HepG2 (cell line): ENCODE results near the gene RARA. TPM values are rescaled to one million over a fixed set of nuclear protein-coding genes. Genes with fewer than 3 reads are reported as not detected.

Experiments used
- ARNT ChIP-seq: fragments of 450-650 bp; IDR thresholded peaks from 2 replicates; pipeline ENCODE4 v1.6.1; 2017
- GLI4 ChIP-seq: sonication (generic); formaldehyde crosslinking; IDR thresholded peaks from 2 replicates; pipeline ENCODE4 v1.5.1; 2020; ENCODE audit warnings: missing genetic modification reagents, mild to moderate bottlenecking, moderate library complexity, borderline replicate concordance
- HHEX ChIP-seq: IDR thresholded peaks from 2 replicates; pipeline ENCODE4 v1.6.1; 2016; ENCODE audit warnings: control low read depth
- RFX1 ChIP-seq: fragments of 450-650 bp; IDR thresholded peaks from 2 replicates; pipeline ENCODE4 v1.6.1; 2017
- SIN3A ChIP-seq: IDR thresholded peaks from 2 replicates; pipeline ENCODE4 v1.6.1; 2011; ENCODE audit warnings: low read depth, mild to moderate bottlenecking, control low read depth, low read length, borderline replicate concordance
- SRY ChIP-seq: sonication (generic); formaldehyde crosslinking; IDR thresholded peaks from 2 replicates; pipeline ENCODE4 v1.8.0; 2022; ENCODE audit warnings: mild to moderate bottlenecking, missing genetic modification reagents
- TMF1 ChIP-seq: sonication (generic); formaldehyde crosslinking; IDR thresholded peaks from 2 replicates; pipeline ENCODE4 v1.8.1; 2022; ENCODE audit warnings: low read depth, missing genetic modification reagents
- WIZ ChIP-seq: sonication (generic); formaldehyde crosslinking; IDR thresholded peaks from 2 replicates; pipeline ENCODE4 v1.5.1; 2020; ENCODE audit warnings: mild to moderate bottlenecking, missing genetic modification reagents
- YEATS4 ChIP-seq: sonication (generic); formaldehyde crosslinking; IDR thresholded peaks from 2 replicates; pipeline ENCODE4 v1.4.0; 2020; ENCODE audit warnings: missing genetic modification reagents, borderline replicate concordance
- ZNF350 ChIP-seq: sonication (generic); formaldehyde crosslinking; IDR thresholded peaks from 2 replicates; pipeline ENCODE4 v1.4.0; 2020; ENCODE audit warnings: mild to moderate bottlenecking, low read depth, missing genetic modification reagents, borderline replicate concordance
- ZNF567 ChIP-seq: sonication (generic); formaldehyde crosslinking; IDR thresholded peaks from 2 replicates; pipeline ENCODE4 v1.8.1; 2023; ENCODE audit warnings: mild to moderate bottlenecking, missing genetic modification reagents, borderline replicate concordance
- ZNF616 ChIP-seq: sonication (generic); formaldehyde crosslinking; IDR thresholded peaks from 2 replicates; pipeline ENCODE4 v1.5.0; 2020; ENCODE audit warnings: low read depth, mild to moderate bottlenecking, missing genetic modification reagents
- ZNF652 ChIP-seq: IDR thresholded peaks from 2 replicates; pipeline ENCODE4 v1.6.1; 2016; ENCODE audit warnings: low read depth, borderline replicate concordance
- ZSCAN22 ChIP-seq: sonication (generic); formaldehyde crosslinking; IDR thresholded peaks from 2 replicates; pipeline ENCODE4 v1.4.0; 2020; ENCODE audit warnings: mild to moderate bottlenecking, missing genetic modification reagents
- polyA plus RNA-seq, 8 experiments: library from polyadenylated mRNA; depleted of rRNA in 3 of 8; stranded (reverse) in 7 of 8; unstranded in 1 of 8; fragments of >200 nt; fragmentation: Illumina TruSeq in 4 of 8; extraction: Trizol in 4 of 8; gene quantifications; 2 replicates each; pipeline versions ENCODE4 v1.2.1 to v1.2.3, GENCODE V29; 2011 to 2016; ENCODE audit warnings: low read depth in 4 of 8, missing spikeins in 1 of 8, mixed read lengths in 1 of 8; ENCODE audit not compliant: insufficient read depth in 1 of 8
- total RNA-seq, 5 experiments: library from RNA; depleted of rRNA; stranded (reverse); fragments of >200 nt; fragmentation: Illumina TruSeq; extraction: Trizol; gene quantifications; 2 replicates each; pipeline ENCODE4 v1.2.3, GENCODE V29; 2016; ENCODE audit warnings: low read depth in 1 of 5
- TF ChIP-seq, protein P1 (sequence below): sonication (generic); formaldehyde crosslinking; IDR thresholded peaks from 2 replicates; pipeline ENCODE4 v1.5.0; 2020; ENCODE audit warnings: missing genetic modification reagents, mild to moderate bottlenecking, borderline replicate concordance
- TF ChIP-seq, protein P2 (sequence below): sonication (generic); formaldehyde crosslinking; IDR thresholded peaks from 2 replicates; pipeline ENCODE4 v1.9.0; 2021; ENCODE audit warnings: missing genetic modification reagents, mild to moderate bottlenecking, borderline replicate concordance
- TF ChIP-seq, protein P3 (sequence below): sonication (generic); formaldehyde crosslinking; IDR thresholded peaks from 2 replicates; pipeline ENCODE4 v1.8.1; 2023; ENCODE audit warnings: mild to moderate bottlenecking, missing genetic modification reagents
- TF ChIP-seq, protein P4 (sequence below): sonication (generic); formaldehyde crosslinking; conservative IDR thresholded peaks from 2 replicates; pipeline ENCODE4 v1.4.0; 2020; ENCODE audit warnings: missing genetic modification reagents
- TF ChIP-seq, protein P5 (sequence below): IDR thresholded peaks from 2 replicates; pipeline ENCODE4 v1.6.1; 2016; ENCODE audit warnings: mild to moderate bottlenecking, missing biosample characterization, missing genetic modification reagents

RARA gene
- total and polyA plus RNA-seq, 2 of the 13 experiments (the other 11 are each of a cell fraction or from before 2014, with no cell fraction given), result 6.4 to 8.6 TPM

DNA sequence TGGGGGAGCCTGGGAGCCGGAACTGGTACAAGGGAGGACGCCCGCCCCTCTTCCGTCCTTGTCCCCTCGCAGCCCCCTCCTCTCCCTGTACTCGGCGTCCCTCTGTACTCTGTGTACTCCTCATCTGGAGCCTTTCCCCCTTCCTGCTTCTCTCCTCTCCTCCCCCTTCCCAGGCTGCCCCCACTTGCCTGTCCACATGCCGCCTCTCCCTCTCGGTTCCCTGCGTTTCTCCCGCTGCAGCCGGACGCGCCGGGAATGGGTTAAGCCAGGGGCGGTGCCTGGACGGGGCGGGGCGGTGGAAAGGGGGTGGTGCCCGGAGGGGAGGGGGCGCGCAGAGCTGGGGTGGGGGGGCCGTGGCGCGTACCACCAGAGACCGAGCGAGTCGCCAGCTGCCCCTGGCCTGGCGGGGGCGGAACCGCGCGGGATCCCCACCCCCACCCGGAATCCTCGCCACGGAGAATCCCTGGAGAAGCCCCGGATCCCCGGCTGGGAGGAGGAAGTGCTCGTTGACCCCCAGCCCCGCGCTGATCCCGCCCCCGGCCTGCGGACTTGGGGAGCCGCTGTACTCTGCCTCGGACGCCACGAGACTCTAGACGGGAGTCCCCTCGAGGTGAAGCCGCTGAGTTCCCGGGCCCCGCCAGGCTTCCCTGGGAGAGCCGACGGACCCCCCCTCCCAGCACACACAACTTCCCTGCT, 33.0 kb downstream of the RARA start (continued):
- TF ChIP-seq, protein P1, sequence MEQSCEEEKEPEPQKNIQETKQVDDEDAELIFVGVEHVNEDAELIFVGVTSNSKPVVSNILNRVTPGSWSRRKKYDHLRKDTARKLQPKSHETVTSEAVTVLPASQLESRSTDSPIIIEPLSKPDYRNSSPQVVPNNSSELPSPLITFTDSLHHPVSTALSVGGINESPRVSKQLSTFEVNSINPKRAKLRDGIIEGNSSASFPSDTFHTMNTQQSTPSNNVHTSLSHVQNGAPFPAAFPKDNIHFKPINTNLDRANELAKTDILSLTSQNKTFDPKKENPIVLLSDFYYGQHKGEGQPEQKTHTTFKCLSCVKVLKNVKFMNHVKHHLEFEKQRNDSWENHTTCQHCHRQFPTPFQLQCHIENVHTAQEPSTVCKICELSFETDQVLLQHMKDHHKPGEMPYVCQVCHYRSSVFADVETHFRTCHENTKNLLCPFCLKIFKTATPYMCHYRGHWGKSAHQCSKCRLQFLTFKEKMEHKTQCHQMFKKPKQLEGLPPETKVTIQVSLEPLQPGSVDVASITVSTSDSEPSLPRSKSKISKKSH (CRISPR knock-in tag), result 0 out of 2 replicates have a peak, but pooled peaks have one; percentile 54
- TF ChIP-seq ZNF652 (CRISPR knock-in tag) (peak; percentile 97), ZNF350 (CRISPR knock-in tag) (no peak), WIZ (CRISPR knock-in tag) (peak; percentile 61; the same call in 1 of the 2 replicates), SIN3A (peak; percentile 85; the same call in 1 of the 2 replicates), ZNF567 (CRISPR knock-in tag) (no peak), YEATS4 (CRISPR knock-in tag) (no peak), HHEX (CRISPR knock-in tag) (no peak), SRY (CRISPR knock-in tag) (no peak), ZSCAN22 (CRISPR knock-in tag) (no peak), GLI4 (CRISPR knock-in tag) (no peak), TMF1 (CRISPR knock-in tag) (no peak), RFX1 (no peak), ARNT (no peak), ZNF616 (CRISPR knock-in tag) (0 out of 2 replicates have a peak, but pooled peaks have one; percentile 30)
- TF ChIP-seq, protein P2, sequence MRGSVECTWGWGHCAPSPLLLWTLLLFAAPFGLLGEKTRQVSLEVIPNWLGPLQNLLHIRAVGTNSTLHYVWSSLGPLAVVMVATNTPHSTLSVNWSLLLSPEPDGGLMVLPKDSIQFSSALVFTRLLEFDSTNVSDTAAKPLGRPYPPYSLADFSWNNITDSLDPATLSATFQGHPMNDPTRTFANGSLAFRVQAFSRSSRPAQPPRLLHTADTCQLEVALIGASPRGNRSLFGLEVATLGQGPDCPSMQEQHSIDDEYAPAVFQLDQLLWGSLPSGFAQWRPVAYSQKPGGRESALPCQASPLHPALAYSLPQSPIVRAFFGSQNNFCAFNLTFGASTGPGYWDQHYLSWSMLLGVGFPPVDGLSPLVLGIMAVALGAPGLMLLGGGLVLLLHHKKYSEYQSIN (CRISPR knock-in tag), result no peak
- TF ChIP-seq, protein P3, sequence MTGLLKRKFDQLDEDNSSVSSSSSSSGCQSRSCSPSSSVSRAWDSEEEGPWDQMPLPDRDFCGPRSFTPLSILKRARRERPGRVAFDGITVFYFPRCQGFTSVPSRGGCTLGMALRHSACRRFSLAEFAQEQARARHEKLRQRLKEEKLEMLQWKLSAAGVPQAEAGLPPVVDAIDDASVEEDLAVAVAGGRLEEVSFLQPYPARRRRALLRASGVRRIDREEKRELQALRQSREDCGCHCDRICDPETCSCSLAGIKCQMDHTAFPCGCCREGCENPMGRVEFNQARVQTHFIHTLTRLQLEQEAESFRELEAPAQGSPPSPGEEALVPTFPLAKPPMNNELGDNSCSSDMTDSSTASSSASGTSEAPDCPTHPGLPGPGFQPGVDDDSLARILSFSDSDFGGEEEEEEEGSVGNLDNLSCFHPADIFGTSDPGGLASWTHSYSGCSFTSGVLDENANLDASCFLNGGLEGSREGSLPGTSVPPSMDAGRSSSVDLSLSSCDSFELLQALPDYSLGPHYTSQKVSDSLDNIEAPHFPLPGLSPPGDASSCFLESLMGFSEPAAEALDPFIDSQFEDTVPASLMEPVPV (CRISPR knock-in tag), result no peak
- TF ChIP-seq, protein P4, sequence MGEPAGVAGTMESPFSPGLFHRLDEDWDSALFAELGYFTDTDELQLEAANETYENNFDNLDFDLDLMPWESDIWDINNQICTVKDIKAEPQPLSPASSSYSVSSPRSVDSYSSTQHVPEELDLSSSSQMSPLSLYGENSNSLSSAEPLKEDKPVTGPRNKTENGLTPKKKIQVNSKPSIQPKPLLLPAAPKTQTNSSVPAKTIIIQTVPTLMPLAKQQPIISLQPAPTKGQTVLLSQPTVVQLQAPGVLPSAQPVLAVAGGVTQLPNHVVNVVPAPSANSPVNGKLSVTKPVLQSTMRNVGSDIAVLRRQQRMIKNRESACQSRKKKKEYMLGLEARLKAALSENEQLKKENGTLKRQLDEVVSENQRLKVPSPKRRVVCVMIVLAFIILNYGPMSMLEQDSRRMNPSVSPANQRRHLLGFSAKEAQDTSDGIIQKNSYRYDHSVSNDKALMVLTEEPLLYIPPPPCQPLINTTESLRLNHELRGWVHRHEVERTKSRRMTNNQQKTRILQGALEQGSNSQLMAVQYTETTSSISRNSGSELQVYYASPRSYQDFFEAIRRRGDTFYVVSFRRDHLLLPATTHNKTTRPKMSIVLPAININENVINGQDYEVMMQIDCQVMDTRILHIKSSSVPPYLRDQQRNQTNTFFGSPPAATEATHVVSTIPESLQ (CRISPR knock-in tag), result no peak
- TF ChIP-seq, protein P5, sequence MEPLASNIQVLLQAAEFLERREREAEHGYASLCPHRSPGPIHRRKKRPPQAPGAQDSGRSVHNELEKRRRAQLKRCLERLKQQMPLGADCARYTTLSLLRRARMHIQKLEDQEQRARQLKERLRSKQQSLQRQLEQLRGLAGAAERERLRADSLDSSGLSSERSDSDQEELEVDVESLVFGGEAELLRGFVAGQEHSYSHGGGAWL (CRISPR knock-in tag), result no peak; the same call in 1 of the 2 replicates
